ENCODE measurements around the gene UBA1.
A peak's percentile ranks its signal among the peaks of the same experiment; 100 is the strongest.

The UBA1 gene

DNA sequence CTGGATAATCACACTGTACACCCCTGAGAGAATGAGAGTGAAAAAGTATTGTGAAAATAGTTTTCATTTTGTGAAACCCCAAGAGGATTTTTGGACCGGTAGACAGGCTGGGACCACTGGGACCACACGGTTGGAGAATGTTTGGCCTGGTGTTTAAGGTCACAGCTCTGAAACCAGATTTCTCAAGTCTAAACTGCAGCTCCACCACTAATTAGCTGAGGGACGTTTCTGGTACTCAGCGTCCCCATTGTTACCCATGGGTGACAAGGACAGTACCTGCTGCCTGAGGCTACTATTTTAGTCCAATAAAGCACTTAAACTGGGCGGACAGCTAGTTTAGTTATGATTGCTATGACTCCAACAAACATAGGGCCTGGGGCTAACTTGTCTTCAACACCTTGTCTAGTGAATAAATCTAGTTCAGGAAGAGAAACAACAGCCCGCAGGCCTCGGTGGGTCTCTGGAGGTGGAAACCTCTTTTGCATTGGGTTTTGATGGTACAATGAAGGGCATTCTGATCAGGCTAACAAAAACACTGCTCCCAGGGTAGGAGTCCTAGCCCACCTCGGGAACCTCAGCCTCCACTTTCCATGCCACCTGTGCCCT is 38.7 kb downstream of the UBA1 start:
- H3K27ac ChIP-seq (replicated peaks), result peak overlapping the region; percentile 91
- H3K4me3 ChIP-seq (replicated peaks; ENCODE audit: insufficient read depth, low read length), result peak overlapping the region; percentile 59
- H3K27me3 ChIP-seq (ENCODE audit: insufficient read depth, poor library complexity, severe bottlenecking), result no peaks in the 10 kb centered on the region
- no peak for TF ChIP-seq POLR2AphosphoS5 (IDR thresholded peaks at IDR 0.05; ENCODE audit: low read depth)
- TF ChIP-seq, protein P1, sequence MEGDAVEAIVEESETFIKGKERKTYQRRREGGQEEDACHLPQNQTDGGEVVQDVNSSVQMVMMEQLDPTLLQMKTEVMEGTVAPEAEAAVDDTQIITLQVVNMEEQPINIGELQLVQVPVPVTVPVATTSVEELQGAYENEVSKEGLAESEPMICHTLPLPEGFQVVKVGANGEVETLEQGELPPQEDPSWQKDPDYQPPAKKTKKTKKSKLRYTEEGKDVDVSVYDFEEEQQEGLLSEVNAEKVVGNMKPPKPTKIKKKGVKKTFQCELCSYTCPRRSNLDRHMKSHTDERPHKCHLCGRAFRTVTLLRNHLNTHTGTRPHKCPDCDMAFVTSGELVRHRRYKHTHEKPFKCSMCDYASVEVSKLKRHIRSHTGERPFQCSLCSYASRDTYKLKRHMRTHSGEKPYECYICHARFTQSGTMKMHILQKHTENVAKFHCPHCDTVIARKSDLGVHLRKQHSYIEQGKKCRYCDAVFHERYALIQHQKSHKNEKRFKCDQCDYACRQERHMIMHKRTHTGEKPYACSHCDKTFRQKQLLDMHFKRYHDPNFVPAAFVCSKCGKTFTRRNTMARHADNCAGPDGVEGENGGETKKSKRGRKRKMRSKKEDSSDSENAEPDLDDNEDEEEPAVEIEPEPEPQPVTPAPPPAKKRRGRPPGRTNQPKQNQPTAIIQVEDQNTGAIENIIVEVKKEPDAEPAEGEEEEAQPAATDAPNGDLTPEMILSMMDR (IDR thresholded peaks at IDR 0.05; ENCODE audit: insufficient read depth, low read length), result no peak
- TF ChIP-seq, protein P2, sequence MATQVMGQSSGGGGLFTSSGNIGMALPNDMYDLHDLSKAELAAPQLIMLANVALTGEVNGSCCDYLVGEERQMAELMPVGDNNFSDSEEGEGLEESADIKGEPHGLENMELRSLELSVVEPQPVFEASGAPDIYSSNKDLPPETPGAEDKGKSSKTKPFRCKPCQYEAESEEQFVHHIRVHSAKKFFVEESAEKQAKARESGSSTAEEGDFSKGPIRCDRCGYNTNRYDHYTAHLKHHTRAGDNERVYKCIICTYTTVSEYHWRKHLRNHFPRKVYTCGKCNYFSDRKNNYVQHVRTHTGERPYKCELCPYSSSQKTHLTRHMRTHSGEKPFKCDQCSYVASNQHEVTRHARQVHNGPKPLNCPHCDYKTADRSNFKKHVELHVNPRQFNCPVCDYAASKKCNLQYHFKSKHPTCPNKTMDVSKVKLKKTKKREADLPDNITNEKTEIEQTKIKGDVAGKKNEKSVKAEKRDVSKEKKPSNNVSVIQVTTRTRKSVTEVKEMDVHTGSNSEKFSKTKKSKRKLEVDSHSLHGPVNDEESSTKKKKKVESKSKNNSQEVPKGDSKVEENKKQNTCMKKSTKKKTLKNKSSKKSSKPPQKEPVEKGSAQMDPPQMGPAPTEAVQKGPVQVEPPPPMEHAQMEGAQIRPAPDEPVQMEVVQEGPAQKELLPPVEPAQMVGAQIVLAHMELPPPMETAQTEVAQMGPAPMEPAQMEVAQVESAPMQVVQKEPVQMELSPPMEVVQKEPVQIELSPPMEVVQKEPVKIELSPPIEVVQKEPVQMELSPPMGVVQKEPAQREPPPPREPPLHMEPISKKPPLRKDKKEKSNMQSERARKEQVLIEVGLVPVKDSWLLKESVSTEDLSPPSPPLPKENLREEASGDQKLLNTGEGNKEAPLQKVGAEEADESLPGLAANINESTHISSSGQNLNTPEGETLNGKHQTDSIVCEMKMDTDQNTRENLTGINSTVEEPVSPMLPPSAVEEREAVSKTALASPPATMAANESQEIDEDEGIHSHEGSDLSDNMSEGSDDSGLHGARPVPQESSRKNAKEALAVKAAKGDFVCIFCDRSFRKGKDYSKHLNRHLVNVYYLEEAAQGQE (IDR thresholded peaks at IDR 0.05; ENCODE audit: insufficient replicate concordance, low read depth), result no peak
- TF ChIP-seq SPI1 (IDR thresholded peaks at IDR 0.05; ENCODE audit: borderline replicate concordance, low read depth), result no peak
- DNase-seq (ENCODE audit: low read depth in 1 of 2, low spot score in 1 of 2), result no peak

DNA sequence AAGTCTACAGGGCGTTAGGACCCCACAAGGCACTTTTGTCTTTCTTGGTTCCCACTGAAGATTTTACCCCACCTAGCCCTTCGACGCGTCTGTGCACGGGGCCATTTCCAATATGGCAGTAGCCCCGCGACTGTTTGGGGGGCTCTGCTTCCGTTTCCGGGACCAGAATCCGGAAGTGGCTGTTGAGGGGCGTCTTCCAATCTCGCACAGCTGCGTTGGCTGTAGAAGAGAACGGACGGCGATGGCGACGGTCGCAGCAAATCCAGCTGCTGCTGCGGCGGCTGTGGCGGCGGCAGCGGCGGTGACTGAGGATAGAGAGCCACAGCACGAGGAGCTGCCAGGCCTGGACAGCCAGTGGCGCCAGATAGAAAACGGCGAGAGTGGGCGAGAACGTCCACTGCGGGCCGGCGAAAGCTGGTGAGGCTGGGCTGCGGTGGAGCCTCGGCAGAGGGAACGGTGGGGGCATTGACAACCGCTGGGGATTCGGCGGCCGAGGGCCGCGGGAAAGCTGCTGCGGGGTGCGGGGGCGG is 39.2 kb downstream of the UBA1 start, which contains the start of gene USP11:
Gene USP11, plus strand, starts transcription at position 207 of the 530 bp plus-strand sequence. Its CDS starts 35 bp downstream, at position 242.
- Histone ChIP-seq H3K27me3 (ENCODE audit: insufficient read depth, poor library complexity, severe bottlenecking) (no peaks in the 10 kb centered on the region), H3K4me3 (replicated peaks; ENCODE audit: insufficient read depth, low read length) (peak within 1 kb of the TSS; percentile 59), H3K27ac (replicated peaks) (peak within 1 kb of the TSS; percentile 91)
- DNase-seq (ENCODE audit: low read depth in 1 of 2, low spot score in 1 of 2), result peak in 1 of 2 experiments; percentile 21
- TF ChIP-seq, protein P2 (IDR thresholded peaks at IDR 0.05; ENCODE audit: insufficient replicate concordance, low read depth), result no peak
- TF ChIP-seq GABPA (IDR thresholded peaks at IDR 0.05; ENCODE audit: low read depth), result peak; percentile 65; the same call in 1 of the 2 replicates

DNA sequence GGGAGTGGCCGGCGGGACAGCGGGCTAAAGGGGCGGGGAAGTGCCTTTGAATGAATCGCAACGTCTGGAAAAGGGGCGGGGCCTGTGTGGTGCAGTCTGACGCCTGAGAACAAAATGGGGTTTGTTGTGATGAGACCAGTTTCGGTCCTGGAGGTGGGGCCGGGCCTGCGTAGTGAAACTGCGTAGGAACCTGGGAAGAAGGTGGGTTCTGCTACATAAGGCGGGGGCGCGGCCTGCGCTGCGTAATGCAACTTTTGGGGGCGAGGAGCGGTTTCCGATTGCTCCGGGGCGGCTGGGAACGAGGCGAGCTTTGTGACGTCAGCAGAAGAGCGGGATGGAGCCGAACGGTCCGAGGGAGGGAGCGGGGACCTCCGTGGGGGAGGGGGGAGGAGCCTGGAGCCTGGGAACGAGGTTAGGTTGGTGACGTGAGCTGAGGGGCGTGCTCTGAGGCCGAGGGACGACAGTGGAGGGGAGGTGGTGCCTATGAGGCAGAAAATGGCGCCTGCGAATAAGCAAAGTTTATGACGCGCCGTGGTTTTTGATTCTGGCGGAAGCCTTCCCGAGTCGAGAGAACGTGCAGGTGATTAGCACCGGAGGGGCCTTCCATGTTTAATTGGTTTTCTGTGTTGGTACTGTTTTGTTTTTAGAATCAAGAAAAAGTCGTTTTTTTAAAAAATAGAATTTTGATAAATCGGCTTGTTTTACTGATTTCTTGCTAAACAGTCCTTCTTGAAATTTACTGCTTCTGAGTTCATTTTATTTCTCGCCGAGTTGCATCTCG is 39.9 kb downstream of the UBA1 start:
- no peak for TF ChIP-seq SPI1 (IDR thresholded peaks at IDR 0.05; ENCODE audit: borderline replicate concordance, low read depth)
- no peak for TF ChIP-seq POLR2AphosphoS5 (IDR thresholded peaks at IDR 0.05; ENCODE audit: low read depth)
- TF ChIP-seq GABPA (IDR thresholded peaks at IDR 0.05; ENCODE audit: low read depth), result no peak
- TF ChIP-seq, protein P2 (IDR thresholded peaks at IDR 0.05; ENCODE audit: insufficient replicate concordance, low read depth), result no peak
- TF ChIP-seq, protein P1 (IDR thresholded peaks at IDR 0.05; ENCODE audit: insufficient read depth, low read length), result no peak
- H3K27me3 ChIP-seq (ENCODE audit: insufficient read depth, poor library complexity, severe bottlenecking), result no peaks in the 10 kb centered on the region
- H3K27ac ChIP-seq (replicated peaks), result peak overlapping the region; percentile 91
- peak; percentile 85 to 96 for DNase-seq (ENCODE audit: low read depth in 1 of 2, low spot score in 1 of 2)
- H3K4me3 ChIP-seq (replicated peaks; ENCODE audit: insufficient read depth, low read length), result peak overlapping the region; percentile 59

Measured in HL-60 (cell line).